H54 (cell line): ENCODE results near the gene GAB3.
A peak's percentile ranks its signal among the peaks of the same experiment; 100 is the strongest.

Experiments
- DNase-seq: peaks from one replicate; pipeline ENCODE4 v3.0.0; 2011; ENCODE audit warnings: low spot score, mixed read lengths; ENCODE audit not compliant: insufficient read length
- FAIRE-seq: peaks from 3 replicates; lab custom pipeline; 2011; peaks lifted over from hg19 to GRCh38; lab: Jason Lieb, UNC
- POLR2A ChIP-seq: IDR thresholded peaks from 2 replicates; pipeline ENCODE4 v1.6.1; 2011; ENCODE audit warnings: low read depth, mild to moderate bottlenecking, low read length

Gene GAB3

GRCh38 chrX:154721155-154721554 lies 29.7 kb downstream of the GAB3 start:
- no peak for TF ChIP-seq POLR2A
- DNase-seq = no peak
- FAIRE-seq = no peak

DNA sequence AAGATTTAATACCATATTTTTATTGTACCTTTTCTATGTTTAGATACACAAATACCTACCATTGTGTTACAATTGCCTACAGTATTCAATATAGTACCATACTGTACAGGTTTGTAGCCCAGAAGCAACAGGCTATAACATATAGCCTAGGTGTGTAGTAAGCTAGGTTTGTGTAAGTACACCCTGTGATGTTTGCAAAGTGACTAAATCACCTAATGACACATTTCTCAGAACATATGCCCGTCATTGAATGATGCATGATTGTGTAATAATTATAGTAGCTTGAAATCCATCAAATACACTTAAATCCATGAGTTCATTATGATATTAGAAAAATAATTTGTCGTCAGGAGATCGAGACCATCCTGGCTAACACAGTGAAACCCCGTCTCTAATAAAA lies 30.8 kb downstream of the GAB3 start:
- no peak for FAIRE-seq
- no peak for DNase-seq
- TF ChIP-seq POLR2A = no peak

DNA sequence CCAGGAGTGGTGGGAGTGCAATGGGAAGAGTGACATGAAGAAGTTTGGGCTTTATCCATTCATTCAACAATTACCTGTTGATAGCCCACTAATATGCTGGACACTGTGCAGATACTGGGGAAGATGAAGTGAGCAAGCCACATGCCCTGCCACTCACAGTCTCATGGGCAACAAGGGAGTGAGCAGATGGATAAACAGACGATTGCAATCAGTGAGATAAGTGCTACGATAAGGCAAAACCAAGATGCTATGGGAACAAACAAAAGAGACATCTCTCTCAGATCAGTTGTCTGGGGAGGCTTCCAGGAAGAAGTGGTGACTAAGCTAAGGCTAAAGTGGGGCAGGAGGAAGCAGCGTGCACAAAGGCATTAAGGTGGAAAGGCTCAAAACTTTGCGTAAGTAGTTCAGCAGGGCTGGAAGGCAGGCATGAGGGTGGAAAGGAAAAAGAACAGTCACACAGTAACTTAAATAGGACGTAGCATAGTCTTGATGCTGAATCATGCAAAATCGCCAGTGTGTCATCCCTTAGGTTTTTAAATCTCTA lies 31.7 kb downstream of the GAB3 start:
- FAIRE-seq (peak; percentile 57), DNase-seq (no peak)

GRCh38 chrX:154718616-154719015 lies 32.3 kb downstream of the GAB3 start:
- DNase-seq = no peak
- FAIRE-seq = no peak
- no peak for TF ChIP-seq POLR2A

More for the DNA sequence above, 31.7 kb downstream of the GAB3 start:
- TF ChIP-seq POLR2A = no peak

DNA sequence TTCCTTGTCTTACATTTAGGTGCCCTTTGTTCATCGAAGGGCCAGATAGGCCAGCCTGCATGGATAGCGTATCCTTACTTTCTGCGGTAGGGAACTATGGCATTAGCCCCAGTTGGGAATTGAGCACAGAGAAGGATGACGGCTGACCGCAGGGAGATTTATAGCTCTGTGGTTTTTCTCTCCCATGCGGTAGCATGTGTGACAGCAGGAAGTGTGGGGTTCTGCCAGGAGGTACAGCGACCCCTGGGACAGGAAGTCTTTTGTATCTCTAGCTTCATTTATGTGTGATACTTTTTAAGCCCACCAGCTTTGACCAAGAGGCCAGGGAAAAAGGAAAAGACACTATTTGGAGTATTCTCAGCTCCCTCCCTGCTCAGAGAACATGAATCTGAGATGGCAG lies 33.1 kb downstream of the GAB3 start:
- DNase-seq = no peak
- FAIRE-seq = peak; percentile 69
- TF ChIP-seq POLR2A = no peak

GRCh38 chrX:154715825-154716224 lies 35.1 kb downstream of the GAB3 start:
- TF ChIP-seq POLR2A = no peak
- no peak for FAIRE-seq
- DNase-seq = no peak

GRCh38 chrX:154714925-154715324 lies 36.0 kb downstream of the GAB3 start:
- DNase-seq (no peak), FAIRE-seq (peak; percentile 61)
- TF ChIP-seq POLR2A = no peak

GRCh38 chrX:154712781-154713740 lies 37.8 kb downstream of the GAB3 start:
- TF ChIP-seq POLR2A = no peak
- peak; percentile 73 for FAIRE-seq
- DNase-seq = peak; percentile 34

GRCh38 chrX:154711264-154711663 lies 39.6 kb downstream of the GAB3 start:
- DNase-seq (no peak), FAIRE-seq (no peak)
- no peak for TF ChIP-seq POLR2A

DNA sequence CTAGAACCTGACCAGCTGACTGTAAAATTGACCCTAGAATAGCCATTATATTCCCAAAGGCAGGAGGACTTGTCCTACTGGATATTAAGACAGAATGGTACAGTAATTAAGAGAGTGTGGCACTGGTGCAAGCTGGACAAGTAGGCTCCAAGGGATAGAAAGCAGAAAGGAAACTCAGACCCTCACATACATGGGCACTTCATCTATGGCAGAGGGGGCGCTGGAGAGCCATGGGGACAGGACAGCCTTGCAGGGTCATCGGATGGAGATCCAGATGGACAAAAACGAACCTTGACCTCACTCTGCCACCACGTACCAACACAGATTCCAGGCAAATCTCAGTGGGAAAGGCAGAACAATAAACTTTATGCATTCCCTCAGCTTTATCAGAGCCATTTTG lies 40.6 kb downstream of the GAB3 start:
- DNase-seq (no peak), FAIRE-seq (no peak)
- no peak for TF ChIP-seq POLR2A

- no peak for FAIRE-seq
- no peak for DNase-seq
- no peak for TF ChIP-seq POLR2A
These were observed 52.1 kb downstream of the GAB3 start for GRCh38 chrX:154698630-154699248.

GRCh38 chrX:154696676-154697045 lies 54.2 kb downstream of the GAB3 start:
- DNase-seq (no peak), FAIRE-seq (no peak)
- TF ChIP-seq POLR2A = no peak

DNA sequence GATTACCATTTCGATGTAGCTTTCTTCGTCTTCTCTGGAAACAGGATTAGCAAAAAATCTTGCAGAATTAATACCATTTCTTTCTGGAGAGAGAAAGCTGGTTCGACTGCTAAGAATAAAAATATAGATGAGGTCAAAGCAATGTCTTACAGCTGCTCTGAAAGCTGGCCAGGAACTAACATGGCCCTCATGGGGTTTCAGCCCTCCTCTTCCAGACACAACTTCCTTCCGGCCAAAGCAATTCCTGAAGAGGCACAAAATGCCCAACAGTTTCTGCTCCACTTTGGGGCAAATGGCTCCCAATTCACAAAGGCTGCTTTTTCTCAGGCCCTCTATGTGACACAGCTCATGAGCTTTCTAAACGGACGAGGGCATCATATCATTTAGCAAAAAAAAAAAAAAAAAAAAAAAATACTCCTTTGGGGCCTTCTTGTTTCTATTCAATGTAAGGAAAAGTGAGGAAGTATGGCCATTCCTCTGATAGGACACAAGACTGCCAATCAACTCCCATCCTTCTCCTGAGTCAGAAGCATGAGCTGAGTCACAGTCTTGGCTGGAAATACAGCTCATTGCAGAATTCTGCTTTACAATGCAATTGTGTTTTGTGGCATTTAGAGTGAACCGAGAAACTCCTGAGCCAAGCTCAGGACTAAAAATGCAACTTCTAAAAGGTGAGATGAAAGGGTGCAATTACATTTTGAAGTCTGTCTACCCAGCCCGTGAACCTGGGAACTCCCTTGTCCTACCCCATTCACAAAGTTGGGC lies 54.8 kb downstream of the GAB3 start:
- FAIRE-seq = peak; percentile 67
- no peak for TF ChIP-seq POLR2A
- DNase-seq = peak; percentile 30
